ENCODE data around the gene PXMP2.

The PXMP2 gene

GRCh38 chr12:132719141-132719953 lies 32.0 kb downstream of the PXMP2 start:
- no peak for DNase-seq
- H3K9ac ChIP-seq (ENCODE audit: low read length) = no peak overlapping the region
- no peak overlapping the region for H4K8ac ChIP-seq (ENCODE audit: low read depth, low read length)
- H3K18ac ChIP-seq (ENCODE audit: low read length) = no peak overlapping the region
- no peak overlapping the region for H2BK15ac ChIP-seq (replicated peaks; ENCODE audit: low read depth)
- peaks cover 2% of the 10 kb centered on the region for H3K79me1 ChIP-seq (ENCODE audit: low read length)
- H3K4me2 ChIP-seq (ENCODE audit: low read length) = no peak overlapping the region
- peaks cover 25% of the 10 kb centered on the region for H3K36me3 ChIP-seq (ENCODE audit: control insufficient read depth, insufficient read depth, low read length)
- no peak overlapping the region for H4K5ac ChIP-seq (ENCODE audit: low read length)
- no peak overlapping the region for H3K56ac ChIP-seq (ENCODE audit: low read length)
- H3K79me2 ChIP-seq (ENCODE audit: control insufficient read depth, insufficient read depth, low read length) = peaks cover 5% of the 10 kb centered on the region
- H3K27me3 ChIP-seq (ENCODE audit: insufficient read depth, low read length, poor library complexity) = no peaks in the 10 kb centered on the region
- H2BK5ac ChIP-seq (ENCODE audit: low read length) = no peak overlapping the region
- H3K4me3 ChIP-seq (ENCODE audit: low read length) = no peak overlapping the region
- no peak overlapping the region for H2BK120ac ChIP-seq (ENCODE audit: low read depth, low read length)
- H3K4me1 ChIP-seq (ENCODE audit: control insufficient read depth, low read depth, low read length) = no peaks in the 10 kb centered on the region
- no peak overlapping the region for H3K4ac ChIP-seq (ENCODE audit: low read depth, low read length)
- H3K27ac ChIP-seq (ENCODE audit: low read depth, low read length) = no peak overlapping the region
- no peak overlapping the region for H2AK5ac ChIP-seq (ENCODE audit: low read length)
- H3K23ac ChIP-seq (ENCODE audit: low read length) = no peak overlapping the region
- WGBS (ENCODE audit: extremely low coverage, insufficient coverage, low lambda C conversion rate) = no CpG with 5 or more reads among the region's 31 CpGs

GRCh38 chr12:132719954-132720324 lies 32.6 kb downstream of the PXMP2 start:
- no peak overlapping the region for H3K9ac ChIP-seq (ENCODE audit: low read length)

GRCh38 chr12:132720606-132721345 lies 33.4 kb downstream of the PXMP2 start:
- H3K23ac ChIP-seq (ENCODE audit: low read length) = no peak overlapping the region
- no peak overlapping the region for H3K4me2 ChIP-seq (ENCODE audit: low read length)
- no peak overlapping the region for H2BK15ac ChIP-seq (replicated peaks; ENCODE audit: low read depth)
- H4K8ac ChIP-seq (ENCODE audit: low read depth, low read length) = no peak overlapping the region
- H3K27ac ChIP-seq (ENCODE audit: low read depth, low read length) = no peak overlapping the region
- no peak for DNase-seq
- no peaks in the 10 kb centered on the region for H3K4me1 ChIP-seq (ENCODE audit: control insufficient read depth, low read depth, low read length)
- no peak overlapping the region for H2BK120ac ChIP-seq (ENCODE audit: low read depth, low read length)
- H3K56ac ChIP-seq (ENCODE audit: low read length) = no peak overlapping the region
- H3K27me3 ChIP-seq (ENCODE audit: insufficient read depth, low read length, poor library complexity) = no peaks in the 10 kb centered on the region
- H3K9ac ChIP-seq (ENCODE audit: low read length) = no peak overlapping the region
- no peak overlapping the region for H4K5ac ChIP-seq (ENCODE audit: low read length)
- no peak overlapping the region for H3K4ac ChIP-seq (ENCODE audit: low read depth, low read length)
- WGBS (ENCODE audit: extremely low coverage, insufficient coverage, low lambda C conversion rate) = no CpG with 5 or more reads among the region's 25 CpGs
- no peak overlapping the region for H2BK5ac ChIP-seq (ENCODE audit: low read length)
- H3K36me3 ChIP-seq (ENCODE audit: control insufficient read depth, insufficient read depth, low read length) = peaks cover 23% of the 10 kb centered on the region
- no peaks in the 10 kb centered on the region for H3K79me1 ChIP-seq (ENCODE audit: low read length)
- H3K79me2 ChIP-seq (ENCODE audit: control insufficient read depth, insufficient read depth, low read length) = no peaks in the 10 kb centered on the region
- H3K18ac ChIP-seq (ENCODE audit: low read length) = no peak overlapping the region
- H3K4me3 ChIP-seq (ENCODE audit: low read length) = no peak overlapping the region
- H2AK5ac ChIP-seq (ENCODE audit: low read length) = no peak overlapping the region

More at GRCh38 chr12:132719954-132720324, 32.6 kb downstream of the PXMP2 start:
- no peak overlapping the region for H3K56ac ChIP-seq (ENCODE audit: low read length)
- H2BK120ac ChIP-seq (ENCODE audit: low read depth, low read length) = no peak overlapping the region
- peaks cover 21% of the 10 kb centered on the region for H3K36me3 ChIP-seq (ENCODE audit: control insufficient read depth, insufficient read depth, low read length)
- no peaks in the 10 kb centered on the region for H3K79me2 ChIP-seq (ENCODE audit: control insufficient read depth, insufficient read depth, low read length)
- no peak overlapping the region for H3K4me2 ChIP-seq (ENCODE audit: low read length)
- no peak overlapping the region for H3K27ac ChIP-seq (ENCODE audit: low read depth, low read length)
- H2BK15ac ChIP-seq (replicated peaks; ENCODE audit: low read depth) = no peak overlapping the region
- H3K18ac ChIP-seq (ENCODE audit: low read length) = no peak overlapping the region
- no peak overlapping the region for H3K4me3 ChIP-seq (ENCODE audit: low read length)
- DNase-seq = no peak
- H2AK5ac ChIP-seq (ENCODE audit: low read length) = no peak overlapping the region
- H3K79me1 ChIP-seq (ENCODE audit: low read length) = no peaks in the 10 kb centered on the region
- WGBS (ENCODE audit: extremely low coverage, insufficient coverage, low lambda C conversion rate) = no CpG with 5 or more reads among the region's 12 CpGs
- no peak overlapping the region for H3K23ac ChIP-seq (ENCODE audit: low read length)
- no peak overlapping the region for H3K4ac ChIP-seq (ENCODE audit: low read depth, low read length)
- no peak overlapping the region for H4K5ac ChIP-seq (ENCODE audit: low read length)
- no peaks in the 10 kb centered on the region for H3K27me3 ChIP-seq (ENCODE audit: insufficient read depth, low read length, poor library complexity)
- no peak overlapping the region for H4K8ac ChIP-seq (ENCODE audit: low read depth, low read length)
- no peaks in the 10 kb centered on the region for H3K4me1 ChIP-seq (ENCODE audit: control insufficient read depth, low read depth, low read length)
- no peak overlapping the region for H2BK5ac ChIP-seq (ENCODE audit: low read length)

GRCh38 chr12:132723015-132723763 lies 35.8 kb downstream of the PXMP2 start:
- Histone ChIP-seq H3K79me1 (ENCODE audit: low read length) (no peaks in the 10 kb centered on the region), H4K8ac (ENCODE audit: low read depth, low read length) (no peak overlapping the region), H3K4me3 (ENCODE audit: low read length) (no peak overlapping the region), H3K18ac (ENCODE audit: low read length) (no peak overlapping the region), H4K5ac (ENCODE audit: low read length) (no peak overlapping the region), H3K27me3 (ENCODE audit: insufficient read depth, low read length, poor library complexity) (no peaks in the 10 kb centered on the region), H3K4me1 (ENCODE audit: control insufficient read depth, low read depth, low read length) (no peaks in the 10 kb centered on the region), H3K4ac (ENCODE audit: low read depth, low read length) (no peak overlapping the region), H3K27ac (ENCODE audit: low read depth, low read length) (no peak overlapping the region), H3K9ac (ENCODE audit: low read length) (no peak overlapping the region), H3K4me2 (ENCODE audit: low read length) (no peak overlapping the region), H2AK5ac (ENCODE audit: low read length) (no peak overlapping the region), H3K56ac (ENCODE audit: low read length) (no peak overlapping the region), H2BK5ac (ENCODE audit: low read length) (no peak overlapping the region), H2BK15ac (replicated peaks; ENCODE audit: low read depth) (no peak overlapping the region), H3K79me2 (ENCODE audit: control insufficient read depth, insufficient read depth, low read length) (no peaks in the 10 kb centered on the region), H2BK120ac (ENCODE audit: low read depth, low read length) (no peak overlapping the region), H3K23ac (ENCODE audit: low read length) (no peak overlapping the region), H3K36me3 (ENCODE audit: control insufficient read depth, insufficient read depth, low read length) (peaks cover 34% of the 10 kb centered on the region)
- no peak for DNase-seq
- no CpG with 5 or more reads among the region's 30 CpGs for WGBS (ENCODE audit: extremely low coverage, insufficient coverage, low lambda C conversion rate)

- no peak overlapping the region for H3K27ac ChIP-seq (ENCODE audit: low read depth, low read length)
- no peak overlapping the region for H2BK5ac ChIP-seq (ENCODE audit: low read length)
Observed at GRCh38 chr12:132723764-132724140, 36.4 kb downstream of the PXMP2 start.

More at GRCh38 chr12:132723764-132724140, 36.4 kb downstream of the PXMP2 start:
- no peak overlapping the region for H3K4ac ChIP-seq (ENCODE audit: low read depth, low read length)
- H3K56ac ChIP-seq (ENCODE audit: low read length) = no peak overlapping the region
- H3K9ac ChIP-seq (ENCODE audit: low read length) = no peak overlapping the region
- H4K5ac ChIP-seq (ENCODE audit: low read length) = no peak overlapping the region
- no peaks in the 10 kb centered on the region for H3K27me3 ChIP-seq (ENCODE audit: insufficient read depth, low read length, poor library complexity)
- no peak overlapping the region for H2BK120ac ChIP-seq (ENCODE audit: low read depth, low read length)
- no peaks in the 10 kb centered on the region for H3K4me1 ChIP-seq (ENCODE audit: control insufficient read depth, low read depth, low read length)
- DNase-seq = no peak
- H3K4me3 ChIP-seq (ENCODE audit: low read length) = no peak overlapping the region
- H3K23ac ChIP-seq (ENCODE audit: low read length) = no peak overlapping the region
- no peaks in the 10 kb centered on the region for H3K79me1 ChIP-seq (ENCODE audit: low read length)
- no peak overlapping the region for H4K8ac ChIP-seq (ENCODE audit: low read depth, low read length)
- no peak overlapping the region for H3K18ac ChIP-seq (ENCODE audit: low read length)
- no peak overlapping the region for H2AK5ac ChIP-seq (ENCODE audit: low read length)
- no peak overlapping the region for H2BK15ac ChIP-seq (replicated peaks; ENCODE audit: low read depth)
- WGBS (ENCODE audit: extremely low coverage, insufficient coverage, low lambda C conversion rate) = no CpG with 5 or more reads among the region's 2 CpGs
- no peaks in the 10 kb centered on the region for H3K79me2 ChIP-seq (ENCODE audit: control insufficient read depth, insufficient read depth, low read length)
- H3K4me2 ChIP-seq (ENCODE audit: low read length) = no peak overlapping the region
- H3K36me3 ChIP-seq (ENCODE audit: control insufficient read depth, insufficient read depth, low read length) = peaks cover 36% of the 10 kb centered on the region

All from mesendoderm (in vitro differentiated cells).